ENCODE results near the gene SH3YL1.

The SH3YL1 gene

DNA sequence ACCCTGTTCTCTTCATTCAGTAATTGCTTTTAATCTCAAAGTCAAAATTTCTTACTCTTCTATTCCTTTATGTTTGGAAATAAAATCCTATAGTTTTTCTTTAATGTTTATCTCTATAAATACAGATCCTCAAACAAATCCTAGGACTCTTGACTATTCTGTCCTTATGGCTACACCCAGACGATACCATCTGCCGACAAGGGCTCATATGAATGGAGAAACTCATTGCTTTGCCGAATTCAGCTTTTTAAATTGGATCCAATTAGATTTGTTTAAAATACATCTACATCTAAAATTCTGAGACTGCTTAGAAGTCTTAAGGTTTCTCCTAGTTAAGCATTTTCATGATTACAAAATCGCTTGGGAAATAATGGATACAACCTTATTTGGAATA lies 15.1 kb upstream of the SH3YL1 start:
- H3K27me3 ChIP-seq (replicated peaks; ENCODE audit: insufficient read depth, low read length): no peaks in the 10 kb centered on the region
- H3K4me1 ChIP-seq (ENCODE audit: low read length): peaks cover 10% of the 10 kb centered on the region; the same call in 1 of the 2 replicates
- no peak overlapping the region for H3K4me2 ChIP-seq (ENCODE audit: low read depth, low read length)
- H3K36me3 ChIP-seq (replicated peaks; ENCODE audit: insufficient read depth, low read length): peaks cover 18% of the 10 kb centered on the region
- no peaks in the 10 kb centered on the region for H4K20me1 ChIP-seq (ENCODE audit: insufficient read depth, low read length)
- H3K79me2 ChIP-seq (ENCODE audit: low read length): peaks cover 27% of the 10 kb centered on the region
- no peaks in the 10 kb centered on the region for H3K9me3 ChIP-seq (replicated peaks; ENCODE audit: insufficient read depth, low read length)
- no peak overlapping the region for H3K4me3 ChIP-seq (ENCODE audit: low read length)
- no peaks in the 10 kb centered on the region for H3F3A ChIP-seq (ENCODE audit: insufficient read depth, low read length)
- no peak overlapping the region for H3K27ac ChIP-seq (ENCODE audit: low read length)
- H3K9ac ChIP-seq (ENCODE audit: low read length): no peak overlapping the region
- H2AFZ ChIP-seq (ENCODE audit: low read length): no peak overlapping the region
- DNase-seq: no peak
- TF ChIP-seq, protein P1, sequence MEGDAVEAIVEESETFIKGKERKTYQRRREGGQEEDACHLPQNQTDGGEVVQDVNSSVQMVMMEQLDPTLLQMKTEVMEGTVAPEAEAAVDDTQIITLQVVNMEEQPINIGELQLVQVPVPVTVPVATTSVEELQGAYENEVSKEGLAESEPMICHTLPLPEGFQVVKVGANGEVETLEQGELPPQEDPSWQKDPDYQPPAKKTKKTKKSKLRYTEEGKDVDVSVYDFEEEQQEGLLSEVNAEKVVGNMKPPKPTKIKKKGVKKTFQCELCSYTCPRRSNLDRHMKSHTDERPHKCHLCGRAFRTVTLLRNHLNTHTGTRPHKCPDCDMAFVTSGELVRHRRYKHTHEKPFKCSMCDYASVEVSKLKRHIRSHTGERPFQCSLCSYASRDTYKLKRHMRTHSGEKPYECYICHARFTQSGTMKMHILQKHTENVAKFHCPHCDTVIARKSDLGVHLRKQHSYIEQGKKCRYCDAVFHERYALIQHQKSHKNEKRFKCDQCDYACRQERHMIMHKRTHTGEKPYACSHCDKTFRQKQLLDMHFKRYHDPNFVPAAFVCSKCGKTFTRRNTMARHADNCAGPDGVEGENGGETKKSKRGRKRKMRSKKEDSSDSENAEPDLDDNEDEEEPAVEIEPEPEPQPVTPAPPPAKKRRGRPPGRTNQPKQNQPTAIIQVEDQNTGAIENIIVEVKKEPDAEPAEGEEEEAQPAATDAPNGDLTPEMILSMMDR (IDR thresholded peaks at IDR 0.05; ENCODE audit: low read length): no peak
- TF ChIP-seq EZH2 (optimal IDR thresholded peaks at IDR 0.05; ENCODE audit: low read depth, low read length) (no peak), EZH2phosphoT487 (IDR thresholded peaks at IDR 0.05; ENCODE audit: low read length) (no peak)
- H3K9me2 ChIP-seq (replicated peaks; ENCODE audit: insufficient read depth, low read length): no peaks in the 10 kb centered on the region

DNA sequence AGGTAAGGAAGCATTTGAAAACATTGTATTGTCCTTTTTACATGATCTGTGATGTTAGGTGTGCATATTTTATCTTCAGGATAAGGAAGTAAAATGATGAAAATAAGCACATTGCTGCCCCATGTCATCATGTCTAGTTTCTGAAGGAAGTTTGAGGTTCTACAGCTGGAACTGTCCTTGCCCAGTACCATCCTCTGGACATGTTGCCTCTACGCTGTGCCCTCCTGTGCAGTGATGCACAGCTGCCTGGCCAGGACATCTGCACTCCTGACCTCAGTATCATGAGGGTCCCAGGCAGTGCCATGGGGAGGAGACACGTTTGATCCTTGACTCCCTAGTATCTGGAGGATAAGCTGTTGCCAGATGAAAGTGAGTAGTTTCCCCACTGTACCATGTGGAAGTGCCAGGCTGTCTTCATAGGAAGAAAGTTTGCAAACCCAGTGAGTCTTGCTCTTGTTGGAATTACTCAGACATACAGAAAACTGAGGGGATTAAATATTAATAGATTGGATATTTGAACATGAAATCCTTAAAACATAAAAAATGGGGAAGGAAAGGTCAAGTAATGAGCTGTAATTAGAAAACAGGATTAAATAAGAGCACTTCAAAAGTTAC lies 14.6 kb upstream of the SH3YL1 start:
- Histone ChIP-seq H3F3A (ENCODE audit: insufficient read depth, low read length) (no peaks in the 10 kb centered on the region), H3K36me3 (replicated peaks; ENCODE audit: insufficient read depth, low read length) (peaks cover 18% of the 10 kb centered on the region), H4K20me1 (ENCODE audit: insufficient read depth, low read length) (no peaks in the 10 kb centered on the region)

DNA sequence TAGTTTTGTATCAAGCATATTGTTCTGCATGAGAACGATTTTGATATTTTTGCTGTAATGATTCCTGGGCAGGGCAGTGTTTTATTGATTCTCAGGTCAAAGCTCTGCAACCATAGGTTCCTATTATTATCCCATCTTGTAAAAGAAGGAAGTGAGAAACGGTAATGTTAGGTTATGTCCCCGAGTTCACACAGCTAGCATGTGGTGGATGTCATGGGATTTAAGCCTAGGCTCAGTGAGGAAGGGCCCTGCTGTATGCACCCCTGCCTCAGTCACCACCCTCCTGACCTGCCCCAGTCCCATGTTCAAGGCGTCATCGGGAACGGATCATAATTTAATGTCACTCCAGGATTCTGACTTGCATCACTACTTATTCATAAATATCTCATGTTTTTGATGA lies 11.6 kb upstream of the SH3YL1 start:
- Histone ChIP-seq H3K4me3 (ENCODE audit: low read length) (no peak overlapping the region), H3K79me2 (ENCODE audit: low read length) (peaks cover 60% of the 10 kb centered on the region), H3K9me3 (replicated peaks; ENCODE audit: insufficient read depth, low read length) (no peaks in the 10 kb centered on the region), H4K20me1 (ENCODE audit: insufficient read depth, low read length) (peaks cover 4% of the 10 kb centered on the region; the same call in 1 of the 2 replicates), H3K4me1 (ENCODE audit: low read length) (peaks cover 10% of the 10 kb centered on the region; the same call in 1 of the 2 replicates), H3K4me2 (ENCODE audit: low read depth, low read length) (no peak overlapping the region), H3K27ac (ENCODE audit: low read length) (no peak overlapping the region), H3K27me3 (replicated peaks; ENCODE audit: insufficient read depth, low read length) (no peaks in the 10 kb centered on the region), H3K9me2 (replicated peaks; ENCODE audit: insufficient read depth, low read length) (no peaks in the 10 kb centered on the region), H3F3A (ENCODE audit: insufficient read depth, low read length) (no peaks in the 10 kb centered on the region), H3K36me3 (replicated peaks; ENCODE audit: insufficient read depth, low read length) (peaks cover 18% of the 10 kb centered on the region), H3K9ac (ENCODE audit: low read length) (no peak overlapping the region), H2AFZ (ENCODE audit: low read length) (no peak overlapping the region)
- no peak for DNase-seq
- TF ChIP-seq, protein P1 (IDR thresholded peaks at IDR 0.05; ENCODE audit: low read length): no peak
- TF ChIP-seq EZH2phosphoT487 (IDR thresholded peaks at IDR 0.05; ENCODE audit: low read length): no peak
- no peak for TF ChIP-seq EZH2 (optimal IDR thresholded peaks at IDR 0.05; ENCODE audit: low read depth, low read length)

More for the DNA sequence above, 14.6 kb upstream of the SH3YL1 start:
- no peak for DNase-seq
- TF ChIP-seq, protein P1 (IDR thresholded peaks at IDR 0.05; ENCODE audit: low read length): no peak
- TF ChIP-seq EZH2phosphoT487 (IDR thresholded peaks at IDR 0.05; ENCODE audit: low read length) (no peak), EZH2 (optimal IDR thresholded peaks at IDR 0.05; ENCODE audit: low read depth, low read length) (no peak)
- no peak overlapping the region for H3K4me3 ChIP-seq (ENCODE audit: low read length)
- no peaks in the 10 kb centered on the region for H3K27me3 ChIP-seq (replicated peaks; ENCODE audit: insufficient read depth, low read length)
- peaks cover 10% of the 10 kb centered on the region; the same call in 1 of the 2 replicates for H3K4me1 ChIP-seq (ENCODE audit: low read length)
- no peaks in the 10 kb centered on the region for H3K9me2 ChIP-seq (replicated peaks; ENCODE audit: insufficient read depth, low read length)
- no peak overlapping the region for H3K4me2 ChIP-seq (ENCODE audit: low read depth, low read length)
- peaks cover 32% of the 10 kb centered on the region for H3K79me2 ChIP-seq (ENCODE audit: low read length)
- no peak overlapping the region for H3K27ac ChIP-seq (ENCODE audit: low read length)
- no peak overlapping the region for H2AFZ ChIP-seq (ENCODE audit: low read length)
- H3K9ac ChIP-seq (ENCODE audit: low read length): no peak overlapping the region
- no peaks in the 10 kb centered on the region for H3K9me3 ChIP-seq (replicated peaks; ENCODE audit: insufficient read depth, low read length)

Data from MM.1S (cell line).